Stimulated activated CD4-positive, alpha-beta T cell treated with anti-CD3 and anti-CD28 coated beads, Interleukin-4, amount 100 ng/mL, for 4 hours (primary cell): ENCODE measurements around the gene RTN4RL1.

Experiments
- DNase-seq, 2 experiments: peaks; one replicate each; pipeline ENCODE4 v3.0.0-alpha.2; 2020

Gene RTN4RL1

DNA sequence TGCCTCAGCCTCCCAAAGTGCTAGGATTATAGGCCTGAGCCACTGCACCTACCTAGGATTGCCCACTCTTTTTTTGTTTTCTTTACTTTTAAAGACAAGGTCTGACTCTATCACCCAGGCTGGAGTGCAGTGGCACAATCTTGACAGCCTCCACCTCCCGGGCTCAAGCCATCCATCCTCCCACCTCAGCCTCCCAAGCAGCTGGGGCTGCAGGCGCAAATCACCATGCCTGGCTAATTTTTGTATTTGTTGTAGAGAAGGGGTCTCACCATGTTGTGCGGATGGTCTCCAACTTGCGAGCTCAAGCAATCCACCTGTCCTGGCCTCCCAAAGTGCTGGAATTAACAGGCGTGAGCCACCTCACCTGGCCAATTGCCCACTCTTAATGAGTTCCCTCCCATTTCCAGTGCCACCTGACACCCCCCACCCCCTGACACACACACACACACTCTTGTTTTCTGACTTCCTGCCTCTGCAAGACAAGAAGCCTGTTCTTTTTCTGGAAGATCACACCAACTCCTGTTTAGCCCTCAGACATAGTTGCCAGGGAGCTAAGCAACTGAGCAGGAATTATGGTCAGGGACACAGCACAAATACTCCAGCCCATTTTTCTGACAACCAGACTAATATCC, 19.2 kb upstream of the RTN4RL1 start:
- DNase-seq: no peak

DNA sequence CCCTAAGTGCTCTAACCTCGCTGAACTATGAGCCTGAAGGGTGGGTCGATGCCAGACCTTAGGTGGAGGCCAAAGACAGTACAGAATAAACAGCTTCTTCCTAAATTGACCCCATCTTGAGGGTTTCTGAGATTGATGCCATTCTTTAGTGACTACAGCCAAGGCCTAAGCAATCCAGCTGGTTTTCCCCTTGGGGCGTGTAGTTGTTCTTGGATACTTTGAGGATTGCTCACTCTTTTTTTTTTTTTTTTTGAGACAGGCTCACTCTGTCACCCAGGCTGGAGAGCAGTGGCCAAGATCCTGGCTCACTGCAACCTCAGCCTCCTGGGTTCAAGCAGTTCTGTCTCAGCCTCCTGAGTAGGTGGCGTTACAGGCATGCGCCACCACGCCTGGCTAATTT, 18.7 kb upstream of the RTN4RL1 start:
- DNase-seq: no peak

DNA sequence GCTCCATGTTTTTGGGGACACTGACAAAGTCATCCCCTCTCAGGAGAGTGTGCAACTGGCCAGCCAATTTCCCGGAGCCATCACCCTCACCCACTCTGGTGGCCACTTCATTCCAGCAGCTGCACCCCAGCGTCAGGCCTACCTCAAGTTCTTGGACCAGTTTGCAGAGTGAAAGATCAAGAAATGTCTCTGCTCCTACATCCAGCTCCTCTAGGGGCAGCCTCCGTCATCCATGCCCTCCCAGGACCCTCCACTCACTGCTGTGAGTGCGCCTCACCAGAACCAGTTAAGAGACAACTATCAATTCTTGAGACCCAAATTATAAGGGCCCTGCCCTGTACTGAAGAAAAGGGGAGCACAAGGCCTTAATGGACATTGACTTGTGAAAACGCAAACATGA, 17.8 kb upstream of the RTN4RL1 start:
- DNase-seq: no peak

DNA sequence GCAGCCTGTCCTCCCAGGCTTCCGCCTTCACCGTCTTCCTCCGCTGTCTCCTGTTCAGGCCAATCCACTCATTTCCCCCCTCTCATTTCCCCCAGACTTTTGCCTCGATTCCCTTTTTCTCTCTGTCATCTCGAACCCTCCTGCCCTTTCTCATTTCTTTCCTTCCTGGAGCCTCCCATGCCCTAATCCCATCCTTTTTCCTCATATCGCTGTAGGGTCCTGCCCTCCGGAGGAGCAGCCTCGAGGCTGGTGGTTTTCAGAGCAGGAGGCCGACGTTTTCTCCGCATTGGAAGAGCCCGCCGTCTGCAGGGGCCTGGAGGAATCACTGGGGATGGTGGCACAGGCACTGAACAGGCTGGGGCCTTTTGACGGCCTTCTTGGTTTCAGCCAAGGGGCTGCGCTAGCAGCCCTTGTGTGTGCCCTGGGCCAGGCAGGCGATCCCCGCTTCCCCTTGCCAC, 17.3 kb upstream of the RTN4RL1 start:
- DNase-seq: no peak

DNA sequence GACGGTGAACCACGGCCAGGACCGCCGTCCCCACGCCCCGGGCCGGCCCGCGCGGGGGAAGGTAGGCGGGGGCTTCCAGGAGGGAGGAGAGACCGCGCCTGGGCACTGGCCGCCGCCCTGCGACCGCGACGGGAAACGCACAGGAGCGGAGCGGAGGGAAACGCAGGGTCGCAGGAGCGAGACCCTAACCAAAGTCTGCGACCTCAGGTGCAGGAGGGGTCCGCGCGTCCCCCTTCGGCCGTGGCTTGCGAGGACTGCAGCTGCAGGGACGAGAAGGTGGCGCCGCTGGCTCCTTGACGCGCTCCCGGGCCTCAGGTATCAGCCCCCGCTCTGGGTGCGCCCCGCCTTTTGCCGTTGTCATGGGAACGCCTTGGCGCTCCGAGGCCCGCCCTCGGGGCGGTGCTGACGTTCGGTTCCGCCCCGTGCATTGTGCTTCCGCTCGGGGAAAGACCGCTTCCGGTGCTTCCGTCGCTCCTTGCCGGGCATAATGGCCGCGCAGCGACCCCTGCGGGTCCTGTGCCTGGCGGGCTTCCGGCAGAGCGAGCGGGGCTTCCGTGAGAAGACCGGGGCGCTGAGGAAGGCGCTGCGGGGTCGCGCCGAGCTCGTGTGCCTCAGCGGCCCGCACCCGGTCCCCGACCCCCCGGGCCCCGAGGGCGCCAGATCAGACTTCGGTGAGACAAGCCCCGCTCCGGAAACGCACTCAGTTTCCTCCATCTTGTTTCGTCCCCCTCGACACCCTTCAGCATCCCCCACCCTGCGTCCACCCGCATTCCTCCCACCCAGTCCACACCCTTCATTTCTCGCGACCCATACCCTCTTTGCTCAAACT, 16.6 kb upstream of the RTN4RL1 start, which contains the start of gene OVCA2:
OVCA2 (plus strand) TSS at position 462 of the 829 bp plus-strand sequence; CDS start at position 488, 26 bp downstream.
- peak; percentile 97 to 98 for DNase-seq

DNA sequence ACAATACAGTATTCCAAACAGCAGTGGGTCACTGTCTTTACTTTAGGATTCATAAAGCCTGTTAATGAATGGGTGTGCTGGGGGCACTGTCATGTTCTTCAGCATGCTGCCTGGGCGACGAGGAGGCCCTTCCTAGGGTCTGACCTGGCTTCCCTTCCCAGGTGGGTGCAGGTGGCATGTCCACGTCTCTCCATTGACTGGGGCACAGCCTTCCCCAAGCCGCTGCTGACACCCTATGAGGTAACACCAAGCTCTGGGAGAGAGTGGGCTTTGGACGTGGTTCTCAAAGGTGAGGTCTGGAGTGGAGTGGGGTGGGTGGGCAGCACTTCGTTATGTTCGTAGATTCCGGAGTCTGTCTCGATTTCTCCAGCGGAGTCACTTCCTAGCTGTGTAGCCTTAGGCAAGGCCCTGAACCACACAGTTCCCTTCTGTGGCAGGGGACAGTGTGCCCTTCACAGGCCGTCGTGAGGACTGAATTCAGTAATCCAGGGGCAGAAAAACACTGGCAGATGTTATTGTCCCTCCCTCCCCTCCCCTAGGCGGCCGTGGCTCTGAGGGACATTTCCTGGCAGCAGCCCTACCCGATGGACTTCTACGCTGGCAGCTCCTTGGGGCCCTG, 15.9 kb upstream of the RTN4RL1 start:
- DNase-seq: no peak

DNA sequence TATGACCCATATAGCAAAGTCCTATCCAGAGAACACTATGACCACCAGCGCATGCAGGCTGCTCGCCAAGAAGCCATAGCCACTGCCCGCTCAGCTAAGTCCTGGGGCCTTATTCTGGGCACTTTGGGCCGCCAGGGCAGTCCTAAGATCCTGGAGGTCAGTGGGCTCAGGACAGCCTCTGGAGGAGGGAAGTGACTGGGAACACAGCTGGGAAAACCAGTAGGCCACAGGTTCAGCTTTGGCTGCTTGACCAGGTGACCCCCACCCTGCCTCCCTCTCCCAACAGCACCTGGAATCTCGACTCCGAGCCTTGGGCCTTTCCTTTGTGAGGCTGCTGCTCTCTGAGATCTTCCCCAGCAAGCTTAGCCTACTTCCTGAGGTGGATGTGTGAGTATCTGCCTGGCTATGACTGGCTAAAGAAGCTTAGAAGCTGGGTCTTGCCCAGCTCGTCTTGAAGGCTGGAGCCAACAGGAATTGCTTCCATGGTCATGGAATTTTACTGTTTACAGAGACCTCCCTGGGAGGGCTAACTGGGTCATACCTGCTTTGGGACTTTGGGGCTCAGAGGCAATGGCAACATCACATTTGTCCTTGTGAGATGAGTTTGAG, 15.2 kb upstream of the RTN4RL1 start:
- no peak for DNase-seq

DNA sequence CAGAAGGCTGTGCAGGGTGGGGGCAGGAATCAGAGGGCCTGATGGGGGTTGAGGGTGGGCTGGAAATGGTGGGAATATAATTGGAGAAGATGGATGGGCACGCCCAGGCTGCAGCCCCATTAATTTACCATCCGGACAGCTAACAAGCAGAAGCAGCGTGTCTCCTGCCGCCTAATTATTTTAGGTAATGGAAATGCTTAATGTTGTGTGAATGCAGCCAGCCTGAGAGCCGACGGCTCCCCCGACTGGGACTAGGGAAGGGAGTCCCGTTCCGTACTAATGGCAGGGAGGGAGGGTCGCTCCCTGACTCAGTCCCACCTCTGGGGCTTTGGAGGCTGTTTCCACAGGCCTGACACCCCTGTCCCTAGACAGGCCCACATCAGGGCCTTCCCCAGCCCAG, 12.0 kb upstream of the RTN4RL1 start:
- DNase-seq: no peak

DNA sequence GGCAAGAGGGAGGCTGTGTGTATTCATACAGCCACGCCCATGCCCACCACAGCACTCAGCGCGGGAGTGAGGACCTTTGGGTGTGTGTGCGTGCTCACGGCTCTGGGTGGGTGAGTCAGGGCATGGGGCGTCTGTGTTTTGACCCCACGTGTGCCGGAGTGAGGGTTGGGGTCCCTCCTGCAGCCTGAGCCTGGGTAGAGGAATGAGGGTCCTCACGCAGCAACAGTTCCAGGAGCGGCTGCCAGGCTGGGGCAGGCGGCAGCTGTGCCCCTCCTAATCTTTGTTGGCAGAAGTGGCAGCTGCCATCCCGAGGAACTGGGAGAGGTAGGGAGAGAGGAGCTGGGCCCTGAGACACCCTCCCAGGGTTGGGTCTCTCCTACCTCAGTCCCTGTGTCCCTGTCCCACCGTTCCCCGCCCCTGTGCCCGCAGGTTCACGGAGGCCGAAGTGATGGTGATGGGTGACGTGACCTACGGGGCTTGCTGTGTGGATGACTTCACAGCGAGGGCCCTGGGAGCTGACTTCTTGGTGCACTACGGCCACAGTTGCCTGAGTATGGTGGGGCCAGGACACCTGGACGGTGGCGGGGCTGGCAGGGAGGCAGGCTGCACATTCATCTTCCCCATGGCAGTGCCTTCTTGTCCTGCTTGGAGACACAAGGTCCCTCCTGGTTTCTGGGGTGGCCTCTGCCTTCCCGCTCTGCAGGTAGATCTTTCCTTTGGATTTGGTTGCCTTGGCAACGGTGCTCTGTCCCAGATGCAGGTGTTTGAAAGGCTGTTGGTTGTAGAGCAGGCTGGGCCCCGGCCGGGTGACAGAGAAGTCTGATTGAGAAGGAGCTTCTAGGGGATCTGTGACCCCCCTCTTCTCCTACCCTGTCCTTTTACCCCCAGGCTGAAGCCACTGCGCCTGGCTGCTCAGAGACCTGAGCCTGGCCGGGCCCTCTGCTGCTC, 10.7 kb upstream of the RTN4RL1 start:
- DNase-seq: no peak

DNA sequence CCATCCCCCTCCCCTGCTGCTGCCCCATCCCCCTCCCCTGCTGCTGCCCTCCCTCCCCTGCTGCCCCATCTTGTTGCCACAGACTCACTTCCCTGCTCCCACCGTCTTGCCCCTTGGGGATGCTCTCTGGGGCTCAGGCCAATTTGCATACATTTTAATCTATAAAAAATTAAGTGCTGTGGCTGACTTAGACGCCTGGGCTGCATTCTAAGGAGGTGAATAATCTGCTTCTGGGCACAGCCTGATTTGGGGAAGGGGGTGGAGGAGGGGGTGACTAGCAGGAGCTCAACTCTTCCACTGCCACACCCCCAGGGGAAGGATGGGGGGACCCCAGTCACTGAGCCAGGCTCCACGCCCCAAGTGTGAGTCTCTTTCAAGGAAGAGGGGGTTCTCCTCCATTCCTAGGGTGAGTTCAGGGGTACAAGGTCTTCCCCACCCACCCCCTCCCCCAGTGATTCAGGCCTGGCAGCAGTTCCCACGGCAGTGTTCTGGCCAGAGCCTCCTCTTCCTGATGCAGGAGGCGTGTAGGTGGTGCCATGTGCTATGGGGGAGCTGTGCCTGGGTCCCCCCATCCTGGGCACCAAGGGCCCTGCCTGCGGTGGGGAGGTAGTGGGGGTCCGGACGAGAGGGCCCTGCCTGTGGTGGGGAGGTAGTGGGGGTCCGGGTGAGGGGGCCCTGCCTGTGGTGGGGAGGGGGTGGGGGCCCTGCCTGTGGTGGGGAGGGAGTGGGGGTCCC, 9.8 kb upstream of the RTN4RL1 start:
- no peak for DNase-seq

DNA sequence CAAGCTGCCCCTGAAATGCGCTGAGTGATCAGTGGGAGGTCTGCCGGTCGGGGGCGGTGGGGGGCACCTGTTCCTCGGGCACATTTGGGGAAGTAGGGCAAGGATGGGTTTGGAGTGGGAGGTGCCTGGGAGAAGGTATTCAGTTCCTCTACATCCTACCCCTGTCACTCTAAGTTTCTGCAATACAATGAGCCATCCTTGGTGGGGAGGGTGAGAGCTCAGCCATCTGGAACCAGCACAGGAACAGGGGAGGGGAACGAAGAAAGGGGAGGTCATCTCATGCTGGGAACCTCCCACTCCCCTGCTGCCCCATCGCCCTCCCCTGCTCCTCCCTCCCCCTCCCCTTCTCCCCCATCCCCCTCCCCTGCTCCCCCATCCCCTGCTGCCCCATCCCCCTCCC, 9.0 kb upstream of the RTN4RL1 start:
- no peak for DNase-seq

DNA sequence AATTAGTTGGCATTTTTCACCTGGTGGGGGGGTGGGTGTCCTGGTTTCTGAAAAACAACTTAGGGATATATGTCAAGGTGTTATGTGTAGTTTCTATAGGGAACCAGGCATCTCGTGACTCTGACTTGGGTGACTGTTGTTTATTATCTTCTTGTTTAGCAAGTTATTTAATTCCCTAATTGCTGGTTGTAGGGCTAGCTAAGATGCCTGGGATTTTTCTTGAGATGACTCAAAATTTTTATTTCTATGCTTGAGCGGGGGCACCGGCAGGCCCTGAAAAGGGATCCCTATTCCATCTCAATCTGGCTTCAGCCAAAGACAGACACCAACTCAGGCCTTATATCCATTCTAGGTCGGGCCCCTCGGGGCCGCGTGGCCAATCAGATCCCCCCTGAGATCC, 8.0 kb upstream of the RTN4RL1 start:
- no peak for DNase-seq

DNA sequence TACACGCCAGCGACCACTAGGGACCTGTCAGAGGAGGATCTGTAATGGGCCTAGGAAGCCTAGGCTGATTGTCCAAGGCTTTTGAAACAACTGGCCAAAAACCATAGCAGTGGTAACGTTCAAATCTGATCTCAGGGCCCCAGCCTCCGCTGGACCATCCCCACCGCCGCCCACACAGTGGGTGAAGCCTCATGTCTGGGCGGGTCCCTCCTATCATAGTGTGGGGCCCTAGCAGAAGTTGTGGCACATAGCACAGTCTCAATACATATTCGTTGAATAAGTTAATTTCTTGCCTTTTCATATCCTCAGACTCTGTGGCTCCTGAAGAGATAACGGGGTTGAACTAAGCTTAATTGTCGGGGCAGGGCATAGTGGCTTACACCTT, 5.6 kb upstream of the RTN4RL1 start:
- peak; percentile 39 to 60 for DNase-seq

DNA sequence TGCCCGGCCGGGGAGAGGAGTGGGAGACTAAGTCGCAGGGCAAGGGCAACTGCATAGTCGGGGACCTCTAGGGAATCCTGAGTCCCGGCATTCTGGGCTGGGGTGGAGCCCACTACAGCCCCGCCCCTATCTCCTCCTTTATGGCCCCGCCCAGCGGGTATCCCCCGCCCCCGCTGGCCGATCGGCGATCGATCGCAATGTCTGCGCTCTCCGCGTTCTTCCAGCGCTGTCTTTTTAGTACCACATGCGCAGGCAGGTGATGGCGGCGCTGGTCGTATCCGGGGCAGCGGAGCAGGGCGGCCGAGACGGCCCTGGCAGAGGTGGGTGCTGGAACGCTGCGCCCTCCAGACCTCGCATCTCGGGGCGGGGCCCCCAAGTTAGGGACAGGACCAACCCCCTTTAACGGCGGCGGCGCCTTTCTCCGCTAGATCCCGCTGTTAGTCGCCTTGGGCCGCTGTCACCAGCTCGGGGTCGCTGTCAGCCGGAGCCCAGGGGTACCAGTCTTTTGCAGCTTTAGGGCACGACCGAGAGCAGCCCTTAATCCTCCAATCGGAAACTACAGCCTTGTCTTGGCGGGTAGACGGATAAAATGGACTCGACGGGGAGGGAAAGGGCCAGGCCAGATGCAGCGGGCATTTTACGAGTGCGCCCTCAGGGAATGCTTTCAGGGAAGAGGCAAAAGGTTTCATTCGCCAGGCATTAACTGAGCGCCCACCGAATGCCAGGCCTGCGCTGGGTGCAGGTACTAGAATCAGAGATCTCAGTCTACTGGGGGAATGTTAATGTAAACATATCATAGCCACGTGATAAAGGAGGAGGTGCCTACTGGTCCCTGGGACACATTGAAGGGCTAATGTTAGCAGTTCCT, 5.0 kb upstream of the RTN4RL1 start, which contains the start of gene DPH1:
DPH1 (plus strand) TSS at position 243 of the 868 bp plus-strand sequence; CDS start at position 260, 17 bp downstream.
- peak; percentile 83 to 86 for DNase-seq

DNA sequence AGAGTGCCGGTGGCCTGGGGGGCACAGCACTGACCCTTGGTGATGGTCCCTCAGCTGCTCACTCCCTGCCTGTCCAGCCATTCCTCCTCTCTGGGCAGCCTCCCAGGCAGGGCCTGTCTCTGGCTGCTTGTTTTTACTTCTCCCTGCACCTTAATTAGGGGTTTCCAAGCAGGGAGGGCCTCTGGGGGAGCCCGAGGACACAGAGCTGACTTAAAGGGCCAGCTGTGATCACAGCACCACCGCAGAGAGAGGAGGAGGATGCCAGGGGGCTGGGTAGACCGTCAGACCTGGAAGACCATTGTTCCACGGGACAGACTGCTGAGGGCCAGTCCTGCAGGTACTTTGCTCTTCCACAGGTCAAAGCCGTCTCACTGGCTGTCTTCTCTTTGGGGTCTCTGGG, 3.6 kb upstream of the RTN4RL1 start:
- DNase-seq: no peak

DNA sequence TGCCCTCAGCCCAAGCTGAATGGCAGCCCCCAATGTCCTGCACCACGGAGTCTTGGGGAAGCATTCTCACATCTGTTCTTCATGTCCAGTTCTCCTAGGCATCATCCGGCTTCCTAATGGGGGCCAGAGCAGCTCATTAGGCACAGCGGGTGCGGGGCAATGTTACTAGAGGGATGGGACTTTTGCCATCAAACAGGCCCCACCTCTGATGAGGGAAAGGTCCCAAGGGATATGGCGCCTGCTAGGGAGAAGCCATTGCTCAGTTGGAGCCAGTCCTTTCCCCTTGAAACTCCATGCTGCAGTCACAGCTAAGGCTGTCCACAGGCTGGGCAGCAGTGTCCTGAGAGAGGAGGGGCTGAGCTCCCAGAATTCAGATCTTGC, 3.1 kb upstream of the RTN4RL1 start:
- no peak for DNase-seq

DNA sequence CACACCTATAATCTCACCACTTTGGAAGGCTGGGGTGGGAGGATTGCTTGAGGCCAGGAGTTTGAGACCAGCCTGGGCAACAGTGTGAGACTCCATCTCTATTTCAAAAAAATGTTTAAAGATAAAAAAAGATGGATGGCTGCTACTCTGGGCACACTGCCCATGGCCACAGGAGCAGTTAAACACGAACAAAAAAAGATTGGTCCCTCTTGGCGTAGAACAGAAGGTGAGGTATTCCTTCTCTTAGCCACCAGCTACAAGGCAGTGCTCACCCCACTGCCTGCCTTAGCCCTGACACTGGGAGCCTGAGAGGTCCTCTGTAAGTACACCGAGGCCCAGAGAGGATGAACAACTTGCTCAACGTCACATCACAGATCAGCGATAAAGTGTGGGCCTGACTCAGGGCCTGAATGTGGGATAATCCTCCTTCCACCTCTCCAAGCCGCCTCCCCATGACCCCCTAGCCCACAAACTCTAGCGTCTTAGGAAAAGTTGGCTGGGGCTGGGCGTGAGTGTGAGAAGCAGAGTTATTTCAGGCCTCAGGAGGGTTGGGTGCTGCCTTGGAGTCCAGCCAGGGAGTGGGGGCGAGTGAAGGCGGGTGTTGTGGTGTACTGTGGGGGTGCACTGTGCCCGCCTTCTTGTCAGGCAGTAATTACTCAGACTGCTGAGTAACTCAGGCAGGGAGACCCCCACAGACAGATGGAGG, 2.5 kb upstream of the RTN4RL1 start:
- DNase-seq: no peak

DNA sequence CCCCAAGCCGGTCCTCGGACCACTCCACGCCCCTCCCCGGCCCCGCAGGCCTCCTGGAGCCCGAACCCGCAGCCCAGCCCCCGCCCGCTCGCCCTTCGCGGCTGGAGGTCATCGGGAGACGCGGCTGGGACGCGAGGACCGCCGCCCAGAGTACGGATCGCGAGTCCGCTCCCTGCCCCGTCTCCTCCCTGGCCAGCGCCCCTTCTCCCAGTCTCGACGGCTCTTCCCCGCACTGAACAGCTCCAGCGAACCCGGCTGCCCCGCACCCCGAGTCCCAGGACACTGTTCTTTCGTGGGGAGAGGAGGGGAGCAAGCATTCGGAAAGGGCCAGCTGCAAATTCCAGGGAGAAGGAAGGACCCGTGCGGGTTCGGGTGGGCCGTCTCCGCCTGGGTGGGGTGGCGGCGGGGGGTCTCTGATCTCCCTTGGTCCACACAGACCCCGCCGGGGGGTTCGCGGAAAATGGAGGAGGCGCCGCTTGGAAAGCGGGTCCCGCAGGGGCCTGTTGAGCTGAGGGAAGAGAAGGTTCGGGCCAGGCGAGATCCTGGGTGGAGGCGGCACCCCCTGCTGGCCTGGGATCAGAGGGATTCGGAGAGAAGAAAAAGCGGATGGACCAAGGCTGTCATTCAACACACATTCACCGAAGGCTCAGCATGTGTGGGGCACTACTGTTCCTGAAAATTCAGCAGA, 632 bp upstream of the RTN4RL1 start:
- DNase-seq: peak in 1 of 2 experiments; percentile 18

DNA sequence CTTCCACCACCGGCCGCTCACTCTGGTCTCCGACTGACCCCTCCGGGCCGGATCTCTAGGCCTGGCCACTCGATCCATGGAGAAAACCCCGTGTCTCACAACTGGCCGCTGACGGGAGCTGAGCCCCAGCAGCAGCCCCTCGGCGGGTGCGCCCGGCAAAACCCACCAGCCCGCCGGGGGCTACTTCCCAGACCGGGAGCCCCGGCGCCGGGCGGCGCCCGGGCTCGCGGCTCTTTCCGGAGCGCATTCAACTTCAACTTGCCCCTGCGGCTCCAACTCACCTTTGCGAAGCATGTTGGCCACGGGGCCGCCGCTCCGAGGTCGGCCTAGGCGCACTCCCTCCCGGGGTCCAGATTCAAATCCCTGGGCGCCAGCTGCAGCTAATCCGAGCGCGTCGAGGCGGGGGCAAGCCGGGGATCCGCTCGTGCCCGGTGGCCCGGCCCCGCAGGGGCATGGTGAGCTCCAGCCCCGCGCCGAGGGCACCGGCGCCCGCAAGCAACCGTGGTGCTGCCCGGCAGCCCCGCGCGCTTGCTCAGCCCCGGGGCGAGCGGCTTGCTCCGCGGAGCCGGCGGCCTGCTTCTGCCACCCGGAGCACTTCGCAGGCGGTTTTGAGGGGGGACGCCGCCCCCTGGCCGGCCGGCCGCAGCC, 438 bp downstream of the RTN4RL1 start:
- no peak for DNase-seq
